Caco-2 (cell line): ENCODE measurements around the gene PIR. TPM values are rescaled to one million over a fixed set of nuclear protein-coding genes. Genes with fewer than 3 reads are reported as not detected.

Experiments used
- BruUV-seq: library from RNA; stranded (reverse); fragments of 400-500 nt; replicated peaks from 2 replicates; lab custom pipeline; 2021; lab: Mats Ljungman, UMichigan
- CTCF ChIA-PET: fragments of 300-600 bp; sonication (Branson Sonifier 250); formaldehyde crosslinking; loops from one replicate; lab custom pipeline; 2022; ENCODE audit warnings: antibody characterized with exemption; lab: Charles Lee
- POLR2A ChIA-PET: fragments of 300-600 bp; sonication (Branson Sonifier 250); formaldehyde crosslinking; loops from one replicate; lab custom pipeline; 2022; ENCODE audit warnings: antibody characterized with exemption; lab: Charles Lee
- DNase-seq, 2 experiments: peaks; one replicate each; pipeline versions ENCODE4 v3.0.0 to v3.0.0-alpha.2; 2020 to 2022
- H3K27me3 ChIP-seq: replicated peaks from 2 replicates; pipeline ENCODE4 v1.6.0; 2011; ENCODE audit warnings: low read length; ENCODE audit not compliant: control insufficient read depth, insufficient read depth
- H3K36me3 ChIP-seq: 2 replicates; pipeline ENCODE4 v1.5.1; 2011; ENCODE audit warnings: low read length; ENCODE audit not compliant: control insufficient read depth, insufficient read depth
- H3K4me1 ChIP-seq: fragments of 250-450 bp; sonication (Bioruptor Pico); 2 replicates; pipeline ENCODE4 v1.5.1; 2020; ENCODE audit warnings: mild to moderate bottlenecking
- H3K4me3 ChIP-seq: 2 replicates; pipeline ENCODE4 v1.5.1; 2011; ENCODE audit warnings: low read depth, mild to moderate bottlenecking, control low read depth, low read length
- H3K9me3 ChIP-seq: fragments of 250-450 bp; sonication (Bioruptor Pico); 2 replicates; pipeline ENCODE4 v1.5.1; 2020; ENCODE audit warnings: mild to moderate bottlenecking, moderate library complexity
- H3K27ac Mint-ChIP-seq: one replicate; pipeline ENCODE4 v1.8.0; 2022; ENCODE audit warnings: mixed read lengths; ENCODE audit not compliant: unreplicated experiment
- H3K27me3 Mint-ChIP-seq: one replicate; pipeline ENCODE4 v1.8.0; 2022; ENCODE audit warnings: mixed read lengths; ENCODE audit not compliant: insufficient read depth, unreplicated experiment
- H3K36me3 Mint-ChIP-seq: one replicate; pipeline ENCODE4 v1.8.0; 2022; ENCODE audit warnings: mild to moderate bottlenecking, mixed read lengths; ENCODE audit not compliant: insufficient read depth, unreplicated experiment
- H3K4me1 Mint-ChIP-seq: one replicate; pipeline ENCODE4 v1.8.0; 2022; ENCODE audit warnings: low read depth, mixed read lengths; ENCODE audit not compliant: unreplicated experiment
- H3K4me3 Mint-ChIP-seq: one replicate; pipeline ENCODE4 v1.8.0; 2022; ENCODE audit warnings: mild to moderate bottlenecking, moderate library complexity, mixed read lengths; ENCODE audit not compliant: unreplicated experiment
- H3K9me3 Mint-ChIP-seq: one replicate; pipeline ENCODE4 v1.8.0; 2022; ENCODE audit warnings: mixed read lengths; ENCODE audit not compliant: unreplicated experiment
- intact Hi-C: fragments of 100-400 bp; cut with micrococcal nuclease; formaldehyde crosslinking; loops from one replicate; pipeline ENCODE4 v1.10.0; 2022; ENCODE audit not compliant: unreplicated experiment
- total RNA-seq: library from RNA; stranded (reverse); gene quantifications from 2 replicates; pipeline ENCODE4 v1.2.3, GENCODE V29; 2022
- TF ChIP-seq, protein P1 (sequence below), 2 experiments: fragments of 200-600 bp in 1 of 2; IDR thresholded peaks; 1 replicate in 1 of 2; 2 replicates in 1 of 2; pipeline versions ENCODE4 v1.5.1 to v1.8.0; 2011 to 2022; ENCODE audit warnings: antibody characterized with exemption in 1 of 2, control low read depth in 1 of 2, inconsistent platforms in 1 of 2, low read depth in 1 of 2, low read length in 1 of 2, mild to moderate bottlenecking in 1 of 2, moderate library complexity in 1 of 2; ENCODE audit not compliant: insufficient read depth in 1 of 2, severe bottlenecking in 1 of 2, unreplicated experiment in 1 of 2

Gene PIR
- total RNA-seq, 1 experiment from 2014 or later = 15.7 TPM

DNA sequence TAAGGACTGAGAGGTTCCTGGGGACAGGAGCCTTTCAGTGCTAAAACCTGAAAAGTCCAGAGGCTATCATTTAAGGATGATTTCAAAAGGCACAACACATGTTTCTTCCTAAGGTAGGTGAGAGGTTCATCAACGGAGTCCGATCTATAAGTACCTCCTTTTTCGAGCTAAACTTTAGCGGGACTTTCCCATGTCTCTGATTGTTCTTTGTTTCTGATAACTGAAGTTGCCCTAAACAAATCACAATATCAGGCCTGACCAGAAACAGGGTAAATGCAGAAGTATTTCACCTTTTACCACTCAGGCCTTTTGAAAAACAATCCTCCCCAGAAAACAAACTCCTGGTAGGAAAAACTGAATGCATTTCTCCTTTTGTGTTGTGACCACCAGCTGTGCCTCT is 17.6 kb downstream of the PIR start:
- CTCF ChIA-PET = no interaction called here
- no peak overlapping the region for H3K27ac Mint-ChIP-seq

DNA sequence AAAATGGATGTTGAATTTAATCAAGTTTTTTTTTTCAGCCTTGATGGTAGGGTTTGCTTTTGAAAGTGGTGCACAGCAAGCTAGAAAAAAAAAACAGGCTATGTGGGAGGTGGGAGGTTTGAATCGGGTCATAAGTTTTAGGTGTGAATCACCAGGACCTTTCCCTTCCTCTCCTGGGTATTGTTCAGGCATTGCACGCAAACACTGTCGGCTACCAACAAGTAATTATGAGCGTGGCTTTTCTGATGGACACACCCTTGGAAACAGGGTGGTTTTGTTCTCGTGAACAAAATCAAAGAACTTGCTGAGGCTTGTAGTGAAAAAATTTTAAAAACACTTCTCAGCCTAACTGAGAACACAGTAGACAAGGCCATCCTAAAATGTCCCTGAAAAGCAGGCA is 18.1 kb downstream of the PIR start:
- Mint-ChIP-seq H3K4me1 (no peaks in the 10 kb centered on the region), H3K27ac (no peak overlapping the region), H3K27me3 (no peaks in the 10 kb centered on the region), H3K4me3 (no peak overlapping the region), H3K36me3 (peaks cover 6% of the 10 kb centered on the region), H3K9me3 (no peaks in the 10 kb centered on the region)
- H3K36me3 ChIP-seq = no peaks in the 10 kb centered on the region
- no TSS peak for BruUV-seq
- no peak overlapping the region for H3K4me3 ChIP-seq
- no peaks in the 10 kb centered on the region for H3K9me3 ChIP-seq
- intact Hi-C loops = no loop called here
- TF ChIP-seq, protein P1, sequence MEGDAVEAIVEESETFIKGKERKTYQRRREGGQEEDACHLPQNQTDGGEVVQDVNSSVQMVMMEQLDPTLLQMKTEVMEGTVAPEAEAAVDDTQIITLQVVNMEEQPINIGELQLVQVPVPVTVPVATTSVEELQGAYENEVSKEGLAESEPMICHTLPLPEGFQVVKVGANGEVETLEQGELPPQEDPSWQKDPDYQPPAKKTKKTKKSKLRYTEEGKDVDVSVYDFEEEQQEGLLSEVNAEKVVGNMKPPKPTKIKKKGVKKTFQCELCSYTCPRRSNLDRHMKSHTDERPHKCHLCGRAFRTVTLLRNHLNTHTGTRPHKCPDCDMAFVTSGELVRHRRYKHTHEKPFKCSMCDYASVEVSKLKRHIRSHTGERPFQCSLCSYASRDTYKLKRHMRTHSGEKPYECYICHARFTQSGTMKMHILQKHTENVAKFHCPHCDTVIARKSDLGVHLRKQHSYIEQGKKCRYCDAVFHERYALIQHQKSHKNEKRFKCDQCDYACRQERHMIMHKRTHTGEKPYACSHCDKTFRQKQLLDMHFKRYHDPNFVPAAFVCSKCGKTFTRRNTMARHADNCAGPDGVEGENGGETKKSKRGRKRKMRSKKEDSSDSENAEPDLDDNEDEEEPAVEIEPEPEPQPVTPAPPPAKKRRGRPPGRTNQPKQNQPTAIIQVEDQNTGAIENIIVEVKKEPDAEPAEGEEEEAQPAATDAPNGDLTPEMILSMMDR (IDR thresholded peaks at IDR 0.05; ENCODE audit: insufficient read depth in 1 of 2, low read depth in 1 of 2, low read length in 1 of 2, severe bottlenecking in 1 of 2, unreplicated experiment in 1 of 2) = no peak
- H3K27me3 ChIP-seq = no peaks in the 10 kb centered on the region
- ChIA-PET CTCF (interaction anchor here (0.6 kb wide), 1 partner anchor 124 kb away, joined by 3 read pairs; no protein-coding TSS in a partner anchor), POLR2A (no interaction called here)
- DNase-seq = no peak
- no peaks in the 10 kb centered on the region for H3K4me1 ChIP-seq

More for the DNA sequence above, 17.6 kb downstream of the PIR start:
- Mint-ChIP-seq H3K27me3 (no peaks in the 10 kb centered on the region), H3K9me3 (no peaks in the 10 kb centered on the region), H3K36me3 (peaks cover 6% of the 10 kb centered on the region), H3K4me1 (no peaks in the 10 kb centered on the region), H3K4me3 (no peak overlapping the region)
- no TSS peak for BruUV-seq
- H3K9me3 ChIP-seq = no peaks in the 10 kb centered on the region
- TF ChIP-seq, protein P1 (IDR thresholded peaks at IDR 0.05; ENCODE audit: insufficient read depth in 1 of 2, low read depth in 1 of 2, low read length in 1 of 2, severe bottlenecking in 1 of 2, unreplicated experiment in 1 of 2) = no peak
- H3K27me3 ChIP-seq = no peaks in the 10 kb centered on the region
- no peak overlapping the region for H3K4me3 ChIP-seq
- DNase-seq = no peak
- no peaks in the 10 kb centered on the region for H3K36me3 ChIP-seq
- intact Hi-C loops = no loop called here
- H3K4me1 ChIP-seq = no peaks in the 10 kb centered on the region
- POLR2A ChIA-PET = no interaction called here

DNA sequence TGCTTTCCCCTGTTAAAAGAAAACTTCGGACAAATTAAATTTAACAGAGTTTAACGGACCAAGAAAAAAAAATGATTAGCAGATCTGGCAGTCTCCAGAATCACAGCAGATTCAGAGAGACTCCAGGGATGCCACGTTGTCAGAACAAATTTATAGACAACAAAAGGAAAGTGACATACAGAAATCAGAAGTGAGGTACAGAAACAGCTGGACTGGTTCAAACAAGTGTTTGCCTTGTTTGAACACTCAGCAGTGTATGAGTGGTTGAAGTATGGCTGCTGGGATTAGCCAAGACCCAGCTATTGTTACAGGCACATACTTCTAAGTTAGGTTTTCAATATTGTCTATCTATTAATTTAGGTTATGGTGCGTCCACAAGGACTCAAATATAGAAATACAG is 19.1 kb downstream of the PIR start:
- Histone ChIP-seq H3K9me3 (no peaks in the 10 kb centered on the region), H3K36me3 (no peaks in the 10 kb centered on the region), H3K4me3 (no peak overlapping the region), H3K27me3 (no peaks in the 10 kb centered on the region), H3K4me1 (no peaks in the 10 kb centered on the region)
- Mint-ChIP-seq H3K4me3 (no peak overlapping the region), H3K4me1 (no peaks in the 10 kb centered on the region), H3K27ac (no peak overlapping the region), H3K9me3 (no peaks in the 10 kb centered on the region), H3K36me3 (peaks cover 6% of the 10 kb centered on the region), H3K27me3 (no peaks in the 10 kb centered on the region)
- DNase-seq = no peak
- TF ChIP-seq, protein P1 (IDR thresholded peaks at IDR 0.05; ENCODE audit: insufficient read depth in 1 of 2, low read depth in 1 of 2, low read length in 1 of 2, severe bottlenecking in 1 of 2, unreplicated experiment in 1 of 2) = no peak
- no TSS peak for BruUV-seq
- ChIA-PET POLR2A (no interaction called here), CTCF (no interaction called here)
- intact Hi-C loops = no loop called here
